GM23248 (cell line): ENCODE data around the gene C9orf43. TPM values are rescaled to one million over a fixed set of nuclear protein-coding genes. Genes with fewer than 3 reads are reported as not detected.

ENCODE experiments used
- DNase-seq: peaks from one replicate; pipeline ENCODE4 v3.0.0-alpha.2; 2015
- H2AFZ ChIP-seq: fragments of 200-600 bp; sonication (generic); 2 replicates; pipeline ENCODE4 v1.6.1; 2016; ENCODE audit warnings: antibody characterized with exemption
- H3F3A ChIP-seq: fragments of 200-600 bp; sonication (generic); 2 replicates; pipeline ENCODE4 v1.6.1; 2016; ENCODE audit warnings: mild to moderate bottlenecking, antibody characterized with exemption, mixed run types; ENCODE audit not compliant: insufficient read depth
- H3K27ac ChIP-seq: fragments of 200-600 bp; sonication (generic); 2 replicates; pipeline ENCODE4 v1.5.1; 2016; ENCODE audit warnings: mild to moderate bottlenecking
- H3K27me3 ChIP-seq: fragments of 200-600 bp; sonication (generic); replicated peaks from 2 replicates; pipeline ENCODE4 v1.6.1; 2016; ENCODE audit warnings: mild to moderate bottlenecking; ENCODE audit not compliant: insufficient read depth
- H3K36me3 ChIP-seq: fragments of 200-600 bp; sonication (generic); 2 replicates; pipeline ENCODE4 v1.6.1; 2016; ENCODE audit warnings: low read depth, mild to moderate bottlenecking
- H3K4me1 ChIP-seq: fragments of 200-600 bp; sonication (generic); 2 replicates; pipeline ENCODE4 v1.6.1; 2016; ENCODE audit warnings: mild to moderate bottlenecking; ENCODE audit not compliant: insufficient read depth
- H3K4me2 ChIP-seq: fragments of 200-600 bp; sonication (generic); one replicate; pipeline ENCODE4 v1.6.1; 2016; ENCODE audit warnings: mild to moderate bottlenecking; ENCODE audit not compliant: unreplicated experiment
- H3K4me3 ChIP-seq: fragments of 200-600 bp; sonication (generic); 2 replicates; pipeline ENCODE4 v1.5.1; 2016; ENCODE audit warnings: mild to moderate bottlenecking
- H3K79me2 ChIP-seq: fragments of 200-600 bp; sonication (generic); 2 replicates; pipeline ENCODE4 v1.6.1; 2016; ENCODE audit warnings: mild to moderate bottlenecking; ENCODE audit not compliant: insufficient read depth
- H3K9ac ChIP-seq: fragments of 200-600 bp; sonication (generic); 2 replicates; pipeline ENCODE4 v1.6.1; 2016; ENCODE audit warnings: mild to moderate bottlenecking
- H3K9me2 ChIP-seq: fragments of 200-600 bp; sonication (generic); 2 replicates; pipeline ENCODE4 v1.6.1; 2016; ENCODE audit warnings: mixed run types, mild to moderate bottlenecking, moderate library complexity; ENCODE audit not compliant: insufficient read depth
- H3K9me3 ChIP-seq: fragments of 200-600 bp; sonication (generic); one replicate; pipeline ENCODE4 v1.6.1; 2017; ENCODE audit warnings: low read depth
- H4K20me1 ChIP-seq: fragments of 200-600 bp; sonication (generic); 2 replicates; pipeline ENCODE4 v1.6.0; 2016; ENCODE audit not compliant: insufficient read depth
- EZH2 ChIP-seq: fragments of 200-600 bp; sonication (generic); IDR thresholded peaks from 2 replicates; pipeline ENCODE4 v1.6.1; 2018; ENCODE audit warnings: antibody characterized with exemption, mild to moderate bottlenecking; ENCODE audit not compliant: insufficient read depth, poor library complexity, severe bottlenecking
- EZH2phosphoT487 ChIP-seq: fragments of 200-600 bp; sonication (generic); IDR thresholded peaks from 2 replicates; pipeline ENCODE4 v1.6.1; 2018; ENCODE audit warnings: antibody characterized with exemption, moderate library complexity, mild to moderate bottlenecking, low read depth; ENCODE audit not compliant: insufficient read depth
- WGBS, 2 experiments: methylation state at CpG; one replicate each; pipeline ENCODE4 v1.1.6; 2015 to 2017; ENCODE audit warnings: low lambda C conversion rate in 2 of 2, low coverage in 1 of 2; ENCODE audit errors: missing lambda C conversion rate in 2 of 2; 5-methylcytosine and 5-hydroxymethylcytosine counted together
- in situ Hi-C: fragments of 300-500 bp; cut with MboI; formaldehyde crosslinking; loops from 2 replicates; pipeline ENCODE4 v1.15.0; 2020
- polyA plus RNA-seq: library from polyadenylated mRNA; unstranded; fragments of >200 nt; fragmentation: Nextera tagmentation; extraction: Ambion mirVana; gene quantifications from 2 replicates; pipeline ENCODE4 v1.2.1, GENCODE V29; 2016
- total RNA-seq: library from RNA; depleted of rRNA; stranded (reverse); fragments of >200 nt; shearing (Covaris generic); gene quantifications from 2 replicates; pipeline ENCODE4 v1.2.3, GENCODE V29; 2014

The C9orf43 gene
- total and polyA plus RNA-seq, 2 experiments from 2014 or later = 0.59 to 0.76 TPM

GRCh38 chr9:113471143-113471542 lies 60.6 kb downstream of the C9orf43 start:
- Histone ChIP-seq H3F3A (no peaks in the 10 kb centered on the region), H3K79me2 (no peaks in the 10 kb centered on the region), H3K9me3 (no peaks in the 10 kb centered on the region), H4K20me1 (no peaks in the 10 kb centered on the region), H3K4me2 (no peak overlapping the region), H3K9me2 (no peaks in the 10 kb centered on the region), H2AFZ (no peak overlapping the region), H3K9ac (no peak overlapping the region), H3K4me1 (no peaks in the 10 kb centered on the region), H3K27me3 (no peaks in the 10 kb centered on the region), H3K27ac (no peak overlapping the region), H3K36me3 (no peaks in the 10 kb centered on the region), H3K4me3 (no peak overlapping the region)
- 33 to 57% methylated on average over 1 of the region's 1 CpG for WGBS, 2 experiments
- in situ Hi-C loops = no loop called here
- TF ChIP-seq EZH2 (no peak), EZH2phosphoT487 (no peak)
- no peak for DNase-seq

DNA sequence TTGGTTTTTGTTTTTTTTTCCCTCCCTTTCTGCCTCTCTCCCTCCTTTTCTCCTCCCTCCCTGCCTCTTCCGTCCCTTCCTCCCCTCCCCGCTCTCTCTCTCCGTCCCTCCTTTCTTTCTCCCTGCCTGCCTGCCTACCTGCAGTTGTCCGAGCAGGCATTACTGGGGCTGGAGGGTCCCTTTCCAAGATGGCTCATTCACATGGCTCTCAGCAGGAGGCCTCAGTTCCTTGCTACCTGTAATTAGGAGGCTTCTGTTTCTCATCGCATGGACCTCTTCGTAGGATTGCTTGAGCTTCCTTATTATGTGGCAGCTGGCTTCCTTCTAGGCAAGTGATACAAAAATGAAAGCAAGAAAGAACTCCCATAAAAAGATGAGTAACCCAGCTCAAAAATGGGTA lies 61.0 kb downstream of the C9orf43 start:
- Histone ChIP-seq H2AFZ (no peak overlapping the region), H3F3A (no peaks in the 10 kb centered on the region), H4K20me1 (no peaks in the 10 kb centered on the region), H3K9me3 (no peaks in the 10 kb centered on the region), H3K36me3 (no peaks in the 10 kb centered on the region), H3K4me2 (no peak overlapping the region), H3K4me1 (no peaks in the 10 kb centered on the region), H3K9ac (no peak overlapping the region), H3K9me2 (no peaks in the 10 kb centered on the region), H3K4me3 (no peak overlapping the region), H3K27ac (no peak overlapping the region), H3K79me2 (no peaks in the 10 kb centered on the region), H3K27me3 (no peaks in the 10 kb centered on the region)
- no peak for TF ChIP-seq EZH2phosphoT487
- TF ChIP-seq EZH2 = no peak
- WGBS, 2 experiments = 62 to 78% methylated on average over 6 of the region's 6 CpGs
- in situ Hi-C loops = no loop called here
- no peak for DNase-seq

- no peaks in the 10 kb centered on the region for H3K9me3 ChIP-seq
- H3K4me1 ChIP-seq = no peaks in the 10 kb centered on the region
- H3K4me3 ChIP-seq = no peak overlapping the region
- H3F3A ChIP-seq = no peaks in the 10 kb centered on the region
- no peak overlapping the region for H3K27ac ChIP-seq
- H3K27me3 ChIP-seq = no peaks in the 10 kb centered on the region
- in situ Hi-C loops = no loop called here
- DNase-seq = no peak
- no peaks in the 10 kb centered on the region for H3K79me2 ChIP-seq
- 83% methylated on average over 5 of the region's 5 CpGs for WGBS, 2 experiments
- TF ChIP-seq EZH2 (no peak), EZH2phosphoT487 (no peak)
- no peak overlapping the region for H3K9ac ChIP-seq
- H2AFZ ChIP-seq = no peak overlapping the region
- no peaks in the 10 kb centered on the region for H3K9me2 ChIP-seq
- no peaks in the 10 kb centered on the region for H4K20me1 ChIP-seq
- no peaks in the 10 kb centered on the region for H3K36me3 ChIP-seq
- no peak overlapping the region for H3K4me2 ChIP-seq
Measured at GRCh38 chr9:113472199-113472598, 61.7 kb downstream of the C9orf43 start.

GRCh38 chr9:113474360-113475028 lies 63.9 kb downstream of the C9orf43 start:
- 58 to 59% methylated on average over 8 of the region's 8 CpGs for WGBS, 2 experiments
- H3K27ac ChIP-seq = no peak overlapping the region

More at GRCh38 chr9:113474360-113475028, 63.9 kb downstream of the C9orf43 start:
- H3F3A ChIP-seq = no peaks in the 10 kb centered on the region
- no peaks in the 10 kb centered on the region for H3K79me2 ChIP-seq
- H3K9me3 ChIP-seq = no peaks in the 10 kb centered on the region
- no peaks in the 10 kb centered on the region for H3K27me3 ChIP-seq
- H3K9me2 ChIP-seq = no peaks in the 10 kb centered on the region
- no peaks in the 10 kb centered on the region for H4K20me1 ChIP-seq
- no peak for DNase-seq
- TF ChIP-seq EZH2phosphoT487 = no peak
- no peak for TF ChIP-seq EZH2
- H3K36me3 ChIP-seq = no peaks in the 10 kb centered on the region
- H3K4me1 ChIP-seq = no peaks in the 10 kb centered on the region
- H3K4me2 ChIP-seq = no peak overlapping the region
- H2AFZ ChIP-seq = no peak overlapping the region
- H3K9ac ChIP-seq = no peak overlapping the region
- in situ Hi-C loops = no loop called here
- H3K4me3 ChIP-seq = no peak overlapping the region
